GM20431 (cell line): ENCODE data around the gene ASCC1.
"Not testable (repeated sequence)": the region's sequence is repeated elsewhere in the genome, so short reads cannot be mapped to it uniquely, and the experiment has no call there.

Experiments used
- in situ Hi-C: fragments of 300-500 bp; cut with MseI, MboI; formaldehyde crosslinking; loops from one replicate; pipeline ENCODE4 v1.15.0; 2020; ENCODE audit warnings: low sequenced_read_pairs; ENCODE audit not compliant: unreplicated experiment

Gene ASCC1

GRCh38 chr10:72226418-72227027 lies 10.4 kb upstream of the ASCC1 start:
- in situ Hi-C loops, result loop anchor here (25.0 kb wide), 1 partner anchor 111 kb away; no protein-coding TSS in a partner anchor

- in situ Hi-C loops, result not testable (repeated sequence)
Measured at GRCh38 chr10:72224191-72224590, 8.1 kb upstream of the ASCC1 start.

GRCh38 chr10:72223743-72224101 lies 7.6 kb upstream of the ASCC1 start:
- in situ Hi-C loops, result no loop called here

- in situ Hi-C loops, result no loop called here
Measured at GRCh38 chr10:72221278-72221677, 5.2 kb upstream of the ASCC1 start.

- in situ Hi-C loops, result no loop called here
Measured at GRCh38 chr10:72220637-72221036, 4.6 kb upstream of the ASCC1 start.

- in situ Hi-C loops, result no loop called here
Measured at GRCh38 chr10:72219235-72219814, 3.2 kb upstream of the ASCC1 start.

GRCh38 chr10:72218726-72219125 lies 2.6 kb upstream of the ASCC1 start:
- in situ Hi-C loops, result no loop called here

- in situ Hi-C loops, result no loop called here
Measured at GRCh38 chr10:72218325-72218724, 2.2 kb upstream of the ASCC1 start.

GRCh38 chr10:72211832-72212231 lies 4.2 kb downstream of the ASCC1 start:
- in situ Hi-C loops, result not testable (repeated sequence)

GRCh38 chr10:72211381-72211780 lies 4.7 kb downstream of the ASCC1 start:
- in situ Hi-C loops, result not testable (repeated sequence)

- in situ Hi-C loops, result not testable (repeated sequence)
Measured at GRCh38 chr10:72208526-72208925, 7.5 kb downstream of the ASCC1 start.

- in situ Hi-C loops, result no loop called here
Measured at GRCh38 chr10:72206511-72207229, 9.4 kb downstream of the ASCC1 start.

- in situ Hi-C loops, result no loop called here
Measured at GRCh38 chr10:72204724-72205123, 11.4 kb downstream of the ASCC1 start.

GRCh38 chr10:72204296-72204695 lies 11.8 kb downstream of the ASCC1 start:
- in situ Hi-C loops, result no loop called here

GRCh38 chr10:72201293-72201692 lies 14.8 kb downstream of the ASCC1 start:
- in situ Hi-C loops, result no loop called here

- in situ Hi-C loops, result no loop called here
Measured at GRCh38 chr10:72200883-72201282, 15.2 kb downstream of the ASCC1 start.

GRCh38 chr10:72194949-72195348 lies 21.1 kb downstream of the ASCC1 start:
- in situ Hi-C loops, result no loop called here

- in situ Hi-C loops, result no loop called here
Measured at GRCh38 chr10:72186982-72187330, 29.1 kb downstream of the ASCC1 start.

- in situ Hi-C loops, result no loop called here
Measured at GRCh38 chr10:72186258-72186981, 29.7 kb downstream of the ASCC1 start.

GRCh38 chr10:72184156-72184555 lies 31.9 kb downstream of the ASCC1 start:
- in situ Hi-C loops, result no loop called here

GRCh38 chr10:72177454-72177853 lies 38.6 kb downstream of the ASCC1 start:
- in situ Hi-C loops, result no loop called here
